SK-N-SH treated with all-trans-retinoic acid at 6 μM for 48 hours (cell line): ENCODE results near the gene NPTXR.

Source experiments
- ATAC-seq: fragments of 200-7000 bp; cut with Tn5 transposase; 3 replicates; pipeline ENCODE4 v1.9.1; 2020; ENCODE audit warnings: mild to moderate bottlenecking, moderate library complexity
- ARNTL ChIP-seq: fragments of 450-650 bp; formaldehyde crosslinking; IDR thresholded peaks from 2 replicates; pipeline ENCODE4 v1.5.0; 2020; ENCODE audit warnings: low read depth, mild to moderate bottlenecking, moderate library complexity, borderline replicate concordance
- BACH2 ChIP-seq: fragments of 250-450 bp; sonication (Bioruptor Pico); IDR thresholded peaks from 2 replicates; pipeline ENCODE4 v1.9.0; 2021; ENCODE audit warnings: mild to moderate bottlenecking, borderline replicate concordance
- ESRRG ChIP-seq: fragments of 250-450 bp; sonication (Bioruptor Pico); IDR thresholded peaks from 2 replicates; pipeline ENCODE4 v1.6.1; 2021; ENCODE audit warnings: mild to moderate bottlenecking
- GLIS3 ChIP-seq: fragments of 250-450 bp; sonication (Bioruptor Pico); IDR thresholded peaks from 2 replicates; pipeline ENCODE4 v1.5.0; 2020; ENCODE audit warnings: mild to moderate bottlenecking, moderate library complexity
- ISL1 ChIP-seq: fragments of 250-450 bp; sonication (Bioruptor Pico); IDR thresholded peaks from 2 replicates; pipeline ENCODE4 v2.1.2; 2022; ENCODE audit warnings: mild to moderate bottlenecking, moderate library complexity
- OSR1 ChIP-seq: fragments of 250-450 bp; sonication (Bioruptor Pico); IDR thresholded peaks from 2 replicates; pipeline ENCODE4 v1.8.0; 2022; ENCODE audit warnings: moderate library complexity, mild to moderate bottlenecking, inconsistent platforms
- PPARA ChIP-seq: fragments of 250-450 bp; sonication (Bioruptor Pico); IDR thresholded peaks from 2 replicates; pipeline ENCODE4 v1.5.0; 2020; ENCODE audit warnings: mild to moderate bottlenecking, borderline replicate concordance
- RARB ChIP-seq: fragments of 250-450 bp; sonication (Bioruptor Pico); IDR thresholded peaks from 2 replicates; pipeline ENCODE4 v1.8.0; 2021; ENCODE audit warnings: mild to moderate bottlenecking, moderate library complexity
- SNAI2 ChIP-seq: fragments of 250-450 bp; sonication (Bioruptor Pico); IDR thresholded peaks from 2 replicates; pipeline ENCODE4 v1.5.0; 2020; ENCODE audit warnings: mild to moderate bottlenecking, moderate library complexity
- TCF4 ChIP-seq: fragments of 250-450 bp; sonication (Bioruptor Pico); IDR thresholded peaks from 2 replicates; pipeline ENCODE4 v1.8.0; 2021; ENCODE audit warnings: mild to moderate bottlenecking, moderate library complexity, borderline replicate concordance
- TOX ChIP-seq: fragments of 250-450 bp; sonication (Bioruptor Pico); IDR thresholded peaks from 2 replicates; pipeline ENCODE4 v1.8.0; 2021; ENCODE audit warnings: mild to moderate bottlenecking, moderate library complexity, borderline replicate concordance
- ZC3H10 ChIP-seq: fragments of 250-450 bp; sonication (Bioruptor Pico); IDR thresholded peaks from 2 replicates; pipeline ENCODE4 v1.5.1; 2021; ENCODE audit warnings: mild to moderate bottlenecking, moderate library complexity
- ZFP3 ChIP-seq: fragments of 250-450 bp; sonication (Bioruptor Pico); IDR thresholded peaks from 2 replicates; pipeline ENCODE4 v1.5.0; 2020; ENCODE audit warnings: mild to moderate bottlenecking, moderate library complexity
- ZFP30 ChIP-seq: fragments of 450-650 bp; formaldehyde crosslinking; IDR thresholded peaks from 2 replicates; pipeline ENCODE4 v1.5.0; 2022; ENCODE audit warnings: mild to moderate bottlenecking, moderate library complexity
- ZNF565 ChIP-seq: fragments of 450-650 bp; formaldehyde crosslinking; conservative IDR thresholded peaks from 2 replicates; pipeline ENCODE4 v1.5.0; 2020; ENCODE audit warnings: low read depth, mild to moderate bottlenecking, moderate library complexity
- ZNF70 ChIP-seq: fragments of 450-650 bp; formaldehyde crosslinking; IDR thresholded peaks from 2 replicates; pipeline ENCODE4 v1.5.0; 2020; ENCODE audit warnings: mild to moderate bottlenecking, moderate library complexity
- TF ChIP-seq, protein P1 (sequence below): fragments of 250-450 bp; sonication (Bioruptor Pico); IDR thresholded peaks from 2 replicates; pipeline ENCODE4 v1.5.1; 2020; ENCODE audit warnings: low read depth, mild to moderate bottlenecking, moderate library complexity
- TF ChIP-seq, protein P2 (sequence below): fragments of 250-450 bp; sonication (Bioruptor Pico); IDR thresholded peaks from 2 replicates; pipeline ENCODE4 v1.5.0; 2020; ENCODE audit warnings: mild to moderate bottlenecking, moderate library complexity
- TF ChIP-seq, protein P3 (sequence below): fragments of 250-450 bp; sonication (Bioruptor Pico); IDR thresholded peaks from 2 replicates; pipeline ENCODE4 v1.5.1; 2021; ENCODE audit warnings: mild to moderate bottlenecking, moderate library complexity
- TF ChIP-seq, protein P4 (sequence below): fragments of 250-450 bp; sonication (Bioruptor Pico); IDR thresholded peaks from 2 replicates; pipeline ENCODE4 v1.8.0; 2020; ENCODE audit warnings: mild to moderate bottlenecking, moderate library complexity, borderline replicate concordance
- TF ChIP-seq, protein P5 (sequence below): fragments of 250-450 bp; sonication (Bioruptor Pico); IDR thresholded peaks from 2 replicates; pipeline ENCODE4 v1.8.0; 2021; ENCODE audit warnings: low read depth, mild to moderate bottlenecking, moderate library complexity, borderline replicate concordance

Gene NPTXR

DNA sequence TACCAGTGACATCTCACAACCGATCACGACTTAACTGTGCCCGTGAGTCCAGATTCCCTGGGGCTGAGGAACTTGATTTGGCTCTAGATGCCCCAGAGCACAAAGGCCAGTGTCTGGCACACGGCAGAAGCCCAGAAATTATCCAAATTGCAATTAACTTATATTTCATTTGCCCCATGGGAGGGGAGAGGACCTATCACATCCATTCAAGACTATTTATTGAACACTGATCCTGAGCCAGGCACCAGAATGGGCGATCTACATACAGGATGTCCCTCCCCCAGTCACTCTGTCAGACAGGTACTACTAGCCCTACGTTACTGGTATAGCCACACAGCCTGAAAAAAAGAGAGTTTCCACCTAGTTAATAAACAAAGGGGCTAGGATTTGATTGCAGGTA, 55.0 kb downstream of the NPTXR start:
- TF ChIP-seq, protein P1, sequence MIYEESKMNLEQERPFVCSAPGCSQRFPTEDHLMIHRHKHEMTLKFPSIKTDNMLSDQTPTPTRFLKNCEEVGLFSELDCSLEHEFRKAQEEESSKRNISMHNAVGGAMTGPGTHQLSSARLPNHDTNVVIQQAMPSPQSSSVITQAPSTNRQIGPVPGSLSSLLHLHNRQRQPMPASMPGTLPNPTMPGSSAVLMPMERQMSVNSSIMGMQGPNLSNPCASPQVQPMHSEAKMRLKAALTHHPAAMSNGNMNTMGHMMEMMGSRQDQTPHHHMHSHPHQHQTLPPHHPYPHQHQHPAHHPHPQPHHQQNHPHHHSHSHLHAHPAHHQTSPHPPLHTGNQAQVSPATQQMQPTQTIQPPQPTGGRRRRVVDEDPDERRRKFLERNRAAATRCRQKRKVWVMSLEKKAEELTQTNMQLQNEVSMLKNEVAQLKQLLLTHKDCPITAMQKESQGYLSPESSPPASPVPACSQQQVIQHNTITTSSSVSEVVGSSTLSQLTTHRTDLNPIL (CRISPR knock-in tag), result no peak
- TF ChIP-seq OSR1 (CRISPR knock-in tag), result no peak
- no peak for TF ChIP-seq ARNTL (CRISPR knock-in tag)
- TF ChIP-seq TOX (CRISPR knock-in tag), result no peak
- no peak for TF ChIP-seq PPARA (CRISPR knock-in tag)
- no peak for TF ChIP-seq SNAI2 (CRISPR knock-in tag)
- TF ChIP-seq, protein P2, sequence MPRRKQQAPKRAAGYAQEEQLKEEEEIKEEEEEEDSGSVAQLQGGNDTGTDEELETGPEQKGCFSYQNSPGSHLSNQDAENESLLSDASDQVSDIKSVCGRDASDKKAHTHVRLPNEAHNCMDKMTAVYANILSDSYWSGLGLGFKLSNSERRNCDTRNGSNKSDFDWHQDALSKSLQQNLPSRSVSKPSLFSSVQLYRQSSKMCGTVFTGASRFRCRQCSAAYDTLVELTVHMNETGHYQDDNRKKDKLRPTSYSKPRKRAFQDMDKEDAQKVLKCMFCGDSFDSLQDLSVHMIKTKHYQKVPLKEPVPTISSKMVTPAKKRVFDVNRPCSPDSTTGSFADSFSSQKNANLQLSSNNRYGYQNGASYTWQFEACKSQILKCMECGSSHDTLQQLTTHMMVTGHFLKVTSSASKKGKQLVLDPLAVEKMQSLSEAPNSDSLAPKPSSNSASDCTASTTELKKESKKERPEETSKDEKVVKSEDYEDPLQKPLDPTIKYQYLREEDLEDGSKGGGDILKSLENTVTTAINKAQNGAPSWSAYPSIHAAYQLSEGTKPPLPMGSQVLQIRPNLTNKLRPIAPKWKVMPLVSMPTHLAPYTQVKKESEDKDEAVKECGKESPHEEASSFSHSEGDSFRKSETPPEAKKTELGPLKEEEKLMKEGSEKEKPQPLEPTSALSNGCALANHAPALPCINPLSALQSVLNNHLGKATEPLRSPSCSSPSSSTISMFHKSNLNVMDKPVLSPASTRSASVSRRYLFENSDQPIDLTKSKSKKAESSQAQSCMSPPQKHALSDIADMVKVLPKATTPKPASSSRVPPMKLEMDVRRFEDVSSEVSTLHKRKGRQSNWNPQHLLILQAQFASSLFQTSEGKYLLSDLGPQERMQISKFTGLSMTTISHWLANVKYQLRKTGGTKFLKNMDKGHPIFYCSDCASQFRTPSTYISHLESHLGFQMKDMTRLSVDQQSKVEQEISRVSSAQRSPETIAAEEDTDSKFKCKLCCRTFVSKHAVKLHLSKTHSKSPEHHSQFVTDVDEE (CRISPR knock-in tag), result no peak
- TF ChIP-seq ZFP30, result no peak
- TF ChIP-seq GLIS3, result no peak
- TF ChIP-seq, protein P3, sequence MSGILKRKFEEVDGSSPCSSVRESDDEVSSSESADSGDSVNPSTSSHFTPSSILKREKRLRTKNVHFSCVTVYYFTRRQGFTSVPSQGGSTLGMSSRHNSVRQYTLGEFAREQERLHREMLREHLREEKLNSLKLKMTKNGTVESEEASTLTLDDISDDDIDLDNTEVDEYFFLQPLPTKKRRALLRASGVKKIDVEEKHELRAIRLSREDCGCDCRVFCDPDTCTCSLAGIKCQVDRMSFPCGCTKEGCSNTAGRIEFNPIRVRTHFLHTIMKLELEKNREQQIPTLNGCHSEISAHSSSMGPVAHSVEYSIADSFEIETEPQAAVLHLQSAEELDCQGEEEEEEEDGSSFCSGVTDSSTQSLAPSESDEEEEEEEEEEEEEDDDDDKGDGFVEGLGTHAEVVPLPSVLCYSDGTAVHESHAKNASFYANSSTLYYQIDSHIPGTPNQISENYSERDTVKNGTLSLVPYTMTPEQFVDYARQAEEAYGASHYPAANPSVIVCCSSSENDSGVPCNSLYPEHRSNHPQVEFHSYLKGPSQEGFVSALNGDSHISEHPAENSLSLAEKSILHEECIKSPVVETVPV (CRISPR knock-in tag), result no peak
- TF ChIP-seq ZNF565 (CRISPR knock-in tag), result no peak
- TF ChIP-seq, protein P4, sequence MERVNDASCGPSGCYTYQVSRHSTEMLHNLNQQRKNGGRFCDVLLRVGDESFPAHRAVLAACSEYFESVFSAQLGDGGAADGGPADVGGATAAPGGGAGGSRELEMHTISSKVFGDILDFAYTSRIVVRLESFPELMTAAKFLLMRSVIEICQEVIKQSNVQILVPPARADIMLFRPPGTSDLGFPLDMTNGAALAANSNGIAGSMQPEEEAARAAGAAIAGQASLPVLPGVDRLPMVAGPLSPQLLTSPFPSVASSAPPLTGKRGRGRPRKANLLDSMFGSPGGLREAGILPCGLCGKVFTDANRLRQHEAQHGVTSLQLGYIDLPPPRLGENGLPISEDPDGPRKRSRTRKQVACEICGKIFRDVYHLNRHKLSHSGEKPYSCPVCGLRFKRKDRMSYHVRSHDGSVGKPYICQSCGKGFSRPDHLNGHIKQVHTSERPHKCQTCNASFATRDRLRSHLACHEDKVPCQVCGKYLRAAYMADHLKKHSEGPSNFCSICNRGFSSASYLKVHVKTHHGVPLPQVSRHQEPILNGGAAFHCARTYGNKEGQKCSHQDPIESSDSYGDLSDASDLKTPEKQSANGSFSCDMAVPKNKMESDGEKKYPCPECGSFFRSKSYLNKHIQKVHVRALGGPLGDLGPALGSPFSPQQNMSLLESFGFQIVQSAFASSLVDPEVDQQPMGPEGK, result no peak
- TF ChIP-seq RARB (CRISPR knock-in tag), result no peak
- TF ChIP-seq, protein P5, sequence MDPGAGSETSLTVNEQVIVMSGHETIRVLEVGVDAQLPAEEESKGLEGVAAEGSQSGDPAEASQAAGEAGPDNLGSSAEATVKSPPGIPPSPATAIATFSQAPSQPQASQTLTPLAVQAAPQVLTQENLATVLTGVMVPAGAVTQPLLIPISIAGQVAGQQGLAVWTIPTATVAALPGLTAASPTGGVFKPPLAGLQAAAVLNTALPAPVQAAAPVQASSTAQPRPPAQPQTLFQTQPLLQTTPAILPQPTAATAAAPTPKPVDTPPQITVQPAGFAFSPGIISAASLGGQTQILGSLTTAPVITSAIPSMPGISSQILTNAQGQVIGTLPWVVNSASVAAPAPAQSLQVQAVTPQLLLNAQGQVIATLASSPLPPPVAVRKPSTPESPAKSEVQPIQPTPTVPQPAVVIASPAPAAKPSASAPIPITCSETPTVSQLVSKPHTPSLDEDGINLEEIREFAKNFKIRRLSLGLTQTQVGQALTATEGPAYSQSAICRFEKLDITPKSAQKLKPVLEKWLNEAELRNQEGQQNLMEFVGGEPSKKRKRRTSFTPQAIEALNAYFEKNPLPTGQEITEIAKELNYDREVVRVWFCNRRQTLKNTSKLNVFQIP (CRISPR knock-in tag), result no peak
- TF ChIP-seq BACH2 (CRISPR knock-in tag), result no peak
- TF ChIP-seq TCF4 (CRISPR knock-in tag), result no peak
- TF ChIP-seq ZC3H10 (CRISPR knock-in tag), result no peak
- TF ChIP-seq ESRRG (CRISPR knock-in tag), result no peak
- TF ChIP-seq ISL1, result no peak
- TF ChIP-seq ZNF70 (CRISPR knock-in tag), result no peak
- ATAC-seq, result peak; percentile 52

DNA sequence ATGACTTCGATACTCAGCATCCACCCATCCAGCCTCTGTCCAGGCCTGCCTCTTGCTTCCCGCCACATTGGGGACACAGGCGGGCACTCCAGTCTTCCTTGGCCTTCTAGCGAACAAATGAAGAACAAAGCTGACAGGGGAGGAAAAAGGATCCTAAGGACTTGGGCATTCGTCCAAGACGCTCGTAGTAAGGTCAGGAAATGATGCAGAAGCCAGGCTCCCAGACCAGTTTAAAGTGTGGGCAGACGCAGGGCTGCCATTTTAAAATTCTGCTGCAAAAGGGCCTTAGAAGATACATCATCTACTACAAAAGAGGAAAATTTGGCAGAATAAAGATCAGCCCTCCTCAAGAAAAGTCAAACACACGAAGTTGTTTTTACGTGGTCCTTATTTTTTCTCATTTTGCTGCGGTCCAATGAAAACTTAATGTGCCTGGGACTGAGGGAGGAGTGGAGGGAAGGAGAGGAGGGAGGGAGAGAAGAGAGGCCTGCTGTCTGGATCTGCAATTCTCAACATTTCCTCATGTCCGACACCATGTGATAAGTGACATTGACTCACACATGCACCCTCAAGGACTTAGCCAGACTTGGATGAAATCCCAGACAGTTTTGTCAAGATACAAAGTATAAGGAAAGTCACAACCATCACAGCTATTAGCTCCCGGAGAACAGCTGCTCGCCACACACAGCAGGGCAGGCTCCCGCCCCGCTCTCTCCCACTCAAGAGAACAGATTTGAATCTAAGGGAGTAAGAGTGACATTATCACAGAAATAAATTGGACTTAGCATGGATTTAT, 55.6 kb downstream of the NPTXR start:
- peak; percentile 84 for ATAC-seq
- TF ChIP-seq PPARA (CRISPR knock-in tag) (no peak), ZFP30 (no peak), ZFP3 (no peak), OSR1 (CRISPR knock-in tag) (no peak), TOX (CRISPR knock-in tag) (no peak), ZNF70 (CRISPR knock-in tag) (no peak), BACH2 (CRISPR knock-in tag) (no peak), TCF4 (CRISPR knock-in tag) (no peak)
- TF ChIP-seq, protein P2 (CRISPR knock-in tag), result no peak
- TF ChIP-seq, protein P5 (CRISPR knock-in tag), result no peak
- TF ChIP-seq, protein P3 (CRISPR knock-in tag), result no peak
